Mammary epithelial cell (primary cell): ENCODE results near the gene SORCS2.
"Not testable (repeated sequence)": the region's sequence is repeated elsewhere in the genome, so short reads cannot be mapped to it uniquely, and the experiment has no call there.

Experiments used
- EZH2 ChIP-seq: IDR thresholded peaks from 2 replicates; pipeline ENCODE4 v1.6.1; 2012; ENCODE audit warnings: low read length, inconsistent platforms, borderline replicate concordance
- TF ChIP-seq, protein P1 (sequence below), 2 donors: IDR thresholded peaks in 1 of 2; conservative IDR thresholded peaks in 1 of 2; 2 replicates each; pipeline ENCODE4 v1.5.1; 2011 to 2012; ENCODE audit warnings: inconsistent platforms in 2 of 2, low read length in 2 of 2, mild to moderate bottlenecking in 2 of 2, control low read depth in 1 of 2, low read depth in 1 of 2; ENCODE audit not compliant: insufficient read depth in 1 of 2; ENCODE audit errors: extremely low read depth in 1 of 2

DNA sequence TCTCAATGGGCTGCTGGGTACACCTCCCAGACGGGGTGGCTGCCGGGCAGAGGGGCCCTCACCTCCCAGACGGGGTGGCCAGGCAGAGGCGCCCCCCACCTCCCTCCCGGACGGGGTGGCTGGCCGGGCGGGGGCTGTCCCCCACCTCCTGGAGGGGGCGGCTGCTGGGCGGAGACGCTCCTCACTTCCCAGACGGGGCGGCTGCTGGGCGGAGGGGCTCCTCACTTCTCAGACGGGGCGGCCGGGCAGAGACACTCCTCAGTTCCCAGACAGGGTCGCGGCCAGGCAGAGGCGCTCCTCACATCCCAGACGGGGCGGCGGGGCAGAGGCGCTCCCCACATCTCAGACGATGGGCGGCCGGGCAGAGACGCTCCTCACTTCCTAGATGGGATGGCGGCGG is 409.8 kb downstream of the SORCS2 start:
- TF ChIP-seq, protein P1, sequence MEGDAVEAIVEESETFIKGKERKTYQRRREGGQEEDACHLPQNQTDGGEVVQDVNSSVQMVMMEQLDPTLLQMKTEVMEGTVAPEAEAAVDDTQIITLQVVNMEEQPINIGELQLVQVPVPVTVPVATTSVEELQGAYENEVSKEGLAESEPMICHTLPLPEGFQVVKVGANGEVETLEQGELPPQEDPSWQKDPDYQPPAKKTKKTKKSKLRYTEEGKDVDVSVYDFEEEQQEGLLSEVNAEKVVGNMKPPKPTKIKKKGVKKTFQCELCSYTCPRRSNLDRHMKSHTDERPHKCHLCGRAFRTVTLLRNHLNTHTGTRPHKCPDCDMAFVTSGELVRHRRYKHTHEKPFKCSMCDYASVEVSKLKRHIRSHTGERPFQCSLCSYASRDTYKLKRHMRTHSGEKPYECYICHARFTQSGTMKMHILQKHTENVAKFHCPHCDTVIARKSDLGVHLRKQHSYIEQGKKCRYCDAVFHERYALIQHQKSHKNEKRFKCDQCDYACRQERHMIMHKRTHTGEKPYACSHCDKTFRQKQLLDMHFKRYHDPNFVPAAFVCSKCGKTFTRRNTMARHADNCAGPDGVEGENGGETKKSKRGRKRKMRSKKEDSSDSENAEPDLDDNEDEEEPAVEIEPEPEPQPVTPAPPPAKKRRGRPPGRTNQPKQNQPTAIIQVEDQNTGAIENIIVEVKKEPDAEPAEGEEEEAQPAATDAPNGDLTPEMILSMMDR (conservative IDR thresholded peaks at IDR 0.05 in 1 of 2, IDR thresholded peaks at IDR 0.05 in 1 of 2; ENCODE audit: extremely low read depth in 1 of 2, insufficient read depth in 1 of 2, low read depth in 1 of 2, low read length in 2 of 2), result not testable (repeated sequence)
- TF ChIP-seq EZH2, result not testable (repeated sequence)
